ENCODE results near the gene IGF2BP2. TPM values are rescaled to one million over a fixed set of nuclear protein-coding genes. Genes with fewer than 3 reads are reported as not detected.
"Not testable (repeated sequence)": the region's sequence is repeated elsewhere in the genome, so short reads cannot be mapped to it uniquely, and the experiment has no call there.

The IGF2BP2 gene
- polyA plus RNA-seq, 1 experiment: 9.9 TPM

DNA sequence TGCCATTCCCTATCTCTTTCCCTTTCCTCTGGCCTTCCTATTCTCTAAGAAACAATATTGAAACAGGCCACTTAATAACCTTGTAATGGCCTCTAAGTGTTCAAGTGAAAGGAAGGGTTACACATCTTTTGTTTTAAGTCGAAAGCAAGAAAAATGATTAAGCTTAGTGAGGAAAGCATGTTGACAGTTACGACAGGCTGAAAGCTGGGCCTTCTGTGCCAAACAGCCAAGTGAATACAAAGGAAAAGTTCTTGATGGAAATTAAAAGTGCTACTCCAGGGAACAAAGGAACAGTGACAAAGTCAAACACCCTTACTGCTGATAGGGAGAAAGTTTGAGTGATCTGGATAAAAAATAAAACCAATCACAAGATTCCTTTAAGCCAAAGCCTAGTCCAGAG, 184.5 kb downstream of the IGF2BP2 start:
- POLR2A ChIA-PET: no interaction called here
- DNase-seq (ENCODE audit: low read depth, low spot score): no peak
- CTCF ChIA-PET: interaction anchor here (1.5 to 2.5 kb wide), 2 partner anchors 20 to 303 kb away, joined by 5 to 6 read pairs; no protein-coding TSS in a partner anchor
- Histone ChIP-seq H3K27me3 (ENCODE audit: control insufficient read depth, insufficient read depth, low read length) (no peaks in the 10 kb centered on the region), H3K4me3 (ENCODE audit: low read depth, low read length) (no peak overlapping the region), H3K27ac (ENCODE audit: low read depth, low read length) (no peak overlapping the region), H3K9me3 (ENCODE audit: control insufficient read depth, insufficient read depth, low read length) (no peaks in the 10 kb centered on the region)
- TF ChIP-seq, protein P1, sequence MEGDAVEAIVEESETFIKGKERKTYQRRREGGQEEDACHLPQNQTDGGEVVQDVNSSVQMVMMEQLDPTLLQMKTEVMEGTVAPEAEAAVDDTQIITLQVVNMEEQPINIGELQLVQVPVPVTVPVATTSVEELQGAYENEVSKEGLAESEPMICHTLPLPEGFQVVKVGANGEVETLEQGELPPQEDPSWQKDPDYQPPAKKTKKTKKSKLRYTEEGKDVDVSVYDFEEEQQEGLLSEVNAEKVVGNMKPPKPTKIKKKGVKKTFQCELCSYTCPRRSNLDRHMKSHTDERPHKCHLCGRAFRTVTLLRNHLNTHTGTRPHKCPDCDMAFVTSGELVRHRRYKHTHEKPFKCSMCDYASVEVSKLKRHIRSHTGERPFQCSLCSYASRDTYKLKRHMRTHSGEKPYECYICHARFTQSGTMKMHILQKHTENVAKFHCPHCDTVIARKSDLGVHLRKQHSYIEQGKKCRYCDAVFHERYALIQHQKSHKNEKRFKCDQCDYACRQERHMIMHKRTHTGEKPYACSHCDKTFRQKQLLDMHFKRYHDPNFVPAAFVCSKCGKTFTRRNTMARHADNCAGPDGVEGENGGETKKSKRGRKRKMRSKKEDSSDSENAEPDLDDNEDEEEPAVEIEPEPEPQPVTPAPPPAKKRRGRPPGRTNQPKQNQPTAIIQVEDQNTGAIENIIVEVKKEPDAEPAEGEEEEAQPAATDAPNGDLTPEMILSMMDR (IDR thresholded peaks at IDR 0.05; ENCODE audit: low read depth, low read length): no peak

DNA sequence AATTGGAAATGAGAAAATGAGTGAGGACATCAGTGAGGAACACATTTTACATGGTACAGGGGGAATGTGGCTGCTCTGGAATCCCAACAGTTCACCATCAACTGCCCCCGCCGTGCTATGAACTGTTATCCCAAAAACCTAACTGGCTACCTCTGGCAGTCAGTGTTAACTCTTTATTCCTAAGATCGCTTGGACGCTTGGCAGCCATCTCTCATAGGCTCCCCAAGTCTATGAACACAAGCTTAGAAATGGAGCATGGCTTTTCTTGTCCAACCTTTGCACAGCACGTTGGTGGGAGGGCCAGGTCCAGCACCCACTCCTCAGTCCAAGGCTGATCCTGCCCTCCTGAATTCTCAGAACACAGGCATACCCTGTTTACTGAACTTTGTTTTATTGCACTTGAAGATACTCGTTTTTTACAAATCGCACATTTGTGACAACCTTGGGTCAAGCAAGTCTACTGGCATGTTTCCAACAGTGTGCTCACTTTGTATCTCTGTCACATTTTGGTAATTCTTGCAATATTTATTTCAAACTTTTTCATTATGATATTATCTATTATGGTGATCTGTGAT, 185.1 kb downstream of the IGF2BP2 start:
- DNase-seq (ENCODE audit: low read depth, low spot score): no peak
- ChIA-PET POLR2A (no interaction called here), CTCF (interaction anchor here (1.5 to 2.5 kb wide), 2 partner anchors 21 to 304 kb away, joined by 5 to 6 read pairs; no protein-coding TSS in a partner anchor)
- Histone ChIP-seq H3K27ac (ENCODE audit: low read depth, low read length) (no peak overlapping the region), H3K27me3 (ENCODE audit: control insufficient read depth, insufficient read depth, low read length) (no peaks in the 10 kb centered on the region), H3K4me3 (ENCODE audit: low read depth, low read length) (no peak overlapping the region), H3K9me3 (ENCODE audit: control insufficient read depth, insufficient read depth, low read length) (no peaks in the 10 kb centered on the region)
- TF ChIP-seq, protein P1 (IDR thresholded peaks at IDR 0.05; ENCODE audit: low read depth, low read length): no peak

DNA sequence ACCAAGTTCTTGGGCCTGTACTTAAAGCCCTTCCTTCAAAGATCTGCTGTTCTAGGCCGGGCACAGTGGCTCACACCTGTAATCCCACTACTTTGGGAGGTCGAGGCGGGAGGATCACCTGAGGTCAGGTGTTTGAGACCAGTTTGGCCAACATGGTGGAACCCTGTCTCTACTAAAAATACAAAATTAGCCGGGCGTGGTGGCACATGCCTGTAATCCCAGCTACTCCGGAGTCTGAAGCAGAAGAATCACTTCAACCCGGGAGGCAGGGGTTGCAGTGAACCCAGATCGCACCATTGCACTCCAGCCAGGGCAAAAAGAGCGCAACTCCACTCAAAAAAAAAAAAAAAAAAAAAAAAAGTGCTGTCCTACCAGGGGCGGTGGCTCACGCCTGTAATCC, 186.2 kb downstream of the IGF2BP2 start:
- POLR2A ChIA-PET: not testable (repeated sequence)
- CTCF ChIA-PET: interaction anchor here (2.0 kb wide), 1 partner anchor 305 kb away, joined by 6 read pairs; no protein-coding TSS in a partner anchor

DNA sequence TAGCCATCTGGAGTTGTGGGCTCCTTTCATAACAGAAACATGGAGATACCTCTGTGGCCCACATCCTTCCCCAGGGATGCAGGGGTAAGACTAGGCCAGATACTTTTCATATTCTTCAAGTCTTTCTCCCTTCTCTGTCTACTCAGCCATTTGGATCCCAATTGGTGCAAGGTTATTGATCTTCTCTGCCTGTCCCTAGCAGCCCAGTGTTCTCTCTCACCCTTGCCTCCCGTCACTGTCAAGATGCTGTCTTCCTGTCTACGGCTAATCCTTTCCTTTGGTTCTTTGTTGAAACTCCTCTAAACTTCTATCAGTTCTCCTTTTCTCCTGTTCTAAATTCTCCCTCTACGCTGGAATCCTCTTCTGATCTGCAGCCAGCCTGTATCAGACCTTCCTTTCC, 187.5 kb downstream of the IGF2BP2 start:
- TF ChIP-seq, protein P1 (IDR thresholded peaks at IDR 0.05; ENCODE audit: low read depth, low read length): no peak
- DNase-seq (ENCODE audit: low read depth, low spot score): no peak
- ChIA-PET POLR2A (no interaction called here), CTCF (interaction anchor here (2.0 kb wide), 1 partner anchor 306 kb away, joined by 6 read pairs; no protein-coding TSS in a partner anchor)
- H3K27ac ChIP-seq (ENCODE audit: low read depth, low read length): no peak overlapping the region
- no peaks in the 10 kb centered on the region for H3K9me3 ChIP-seq (ENCODE audit: control insufficient read depth, insufficient read depth, low read length)
- no peaks in the 10 kb centered on the region for H3K27me3 ChIP-seq (ENCODE audit: control insufficient read depth, insufficient read depth, low read length)
- H3K4me3 ChIP-seq (ENCODE audit: low read depth, low read length): no peak overlapping the region

More for the DNA sequence above, 186.2 kb downstream of the IGF2BP2 start:
- H3K4me3 ChIP-seq (ENCODE audit: low read depth, low read length); H3K27ac ChIP-seq (ENCODE audit: low read depth, low read length); DNase-seq (ENCODE audit: low read depth, low spot score); H3K27me3 ChIP-seq (ENCODE audit: control insufficient read depth, insufficient read depth, low read length); H3K9me3 ChIP-seq (ENCODE audit: control insufficient read depth, insufficient read depth, low read length): not testable (repeated sequence)

DNA sequence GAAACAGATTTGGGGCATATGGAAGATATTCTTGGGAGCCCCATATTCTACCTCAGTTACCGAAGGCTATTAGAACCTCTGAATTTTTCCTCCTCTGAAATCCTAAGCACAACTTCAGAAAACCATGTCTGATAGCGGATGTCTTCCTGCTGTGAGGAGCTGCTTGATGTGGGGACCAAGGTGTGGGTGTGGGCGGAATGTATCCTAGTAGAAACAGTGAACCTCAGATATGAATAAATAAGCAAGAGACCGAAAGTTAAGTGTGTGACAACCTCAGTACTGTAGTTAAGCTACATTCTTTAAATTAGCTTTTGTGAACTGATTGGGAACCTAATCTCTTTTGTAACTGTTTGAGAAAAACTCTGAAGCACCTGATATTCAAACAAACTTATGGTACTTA, 191.8 kb downstream of the IGF2BP2 start:
- Histone ChIP-seq H3K4me3 (ENCODE audit: low read depth, low read length) (no peak overlapping the region), H3K9me3 (ENCODE audit: control insufficient read depth, insufficient read depth, low read length) (no peaks in the 10 kb centered on the region), H3K27ac (ENCODE audit: low read depth, low read length) (no peak overlapping the region), H3K27me3 (ENCODE audit: control insufficient read depth, insufficient read depth, low read length) (no peaks in the 10 kb centered on the region)
- TF ChIP-seq, protein P1 (IDR thresholded peaks at IDR 0.05; ENCODE audit: low read depth, low read length): no peak
- no peak for DNase-seq (ENCODE audit: low read depth, low spot score)
- ChIA-PET POLR2A (no interaction called here), CTCF (no interaction called here)

All from AG04450 (cell line).